Muscle of leg (tissue), 11 donors: ENCODE results near the gene PLEKHM1. TPM values are rescaled to one million over a fixed set of nuclear protein-coding genes. Genes with fewer than 3 reads are reported as not detected.

ENCODE experiments used
- DNase-seq: peaks from one replicate; pipeline ENCODE4 v3.0.0; 2013
- H3K27ac ChIP-seq: one replicate; pipeline ENCODE4 v1.5.1; 2013; ENCODE audit warnings: mild to moderate bottlenecking, low read length, control low read depth
- H3K27me3 ChIP-seq: one replicate; pipeline ENCODE4 v1.6.1; 2013; ENCODE audit warnings: low read length; ENCODE audit not compliant: control insufficient read depth, insufficient read depth
- H3K36me3 ChIP-seq: one replicate; pipeline ENCODE4 v1.6.1; 2013; ENCODE audit warnings: low read length; ENCODE audit not compliant: control insufficient read depth, insufficient read depth
- H3K4me1 ChIP-seq: one replicate; pipeline ENCODE4 v1.6.1; 2013; ENCODE audit warnings: low read length; ENCODE audit not compliant: control insufficient read depth, insufficient read depth
- H3K4me3 ChIP-seq: one replicate; pipeline ENCODE4 v1.5.1; 2013; ENCODE audit warnings: low read length, control low read depth
- H3K9me3 ChIP-seq: replicated peaks from 2 replicates; pipeline ENCODE4 v1.6.1; 2013; ENCODE audit warnings: low read depth, low read length; ENCODE audit not compliant: control insufficient read depth
- WGBS: methylation state at CpG from one replicate; pipeline ENCODE4 v1.1.5; 2013; ENCODE audit warnings: missing lambda C conversion rate; ENCODE audit not compliant: insufficient coverage; 5-methylcytosine and 5-hydroxymethylcytosine counted together
- polyA plus RNA-seq, 8 donors: library from polyadenylated mRNA; unstranded; fragments of 120-200 nt; gene quantifications; one replicate each; pipeline versions ENCODE4 v1.2.1 to v1.2.3, GENCODE V29; 2013; ENCODE audit warnings: inconsistent platforms in 1 of 8, low replicate concordance in 1 of 8; ENCODE audit not compliant: insufficient read length in 8 of 8, insufficient read depth in 1 of 8
- total RNA-seq: library from RNA; stranded (reverse); fragments of 120-200 nt; gene quantifications from one replicate; pipeline ENCODE4 v1.2.4, GENCODE V29; 2013

The PLEKHM1 gene
- total and polyA plus RNA-seq, 9 donors: 7.5 to 11.3 (median 8.9) TPM

DNA sequence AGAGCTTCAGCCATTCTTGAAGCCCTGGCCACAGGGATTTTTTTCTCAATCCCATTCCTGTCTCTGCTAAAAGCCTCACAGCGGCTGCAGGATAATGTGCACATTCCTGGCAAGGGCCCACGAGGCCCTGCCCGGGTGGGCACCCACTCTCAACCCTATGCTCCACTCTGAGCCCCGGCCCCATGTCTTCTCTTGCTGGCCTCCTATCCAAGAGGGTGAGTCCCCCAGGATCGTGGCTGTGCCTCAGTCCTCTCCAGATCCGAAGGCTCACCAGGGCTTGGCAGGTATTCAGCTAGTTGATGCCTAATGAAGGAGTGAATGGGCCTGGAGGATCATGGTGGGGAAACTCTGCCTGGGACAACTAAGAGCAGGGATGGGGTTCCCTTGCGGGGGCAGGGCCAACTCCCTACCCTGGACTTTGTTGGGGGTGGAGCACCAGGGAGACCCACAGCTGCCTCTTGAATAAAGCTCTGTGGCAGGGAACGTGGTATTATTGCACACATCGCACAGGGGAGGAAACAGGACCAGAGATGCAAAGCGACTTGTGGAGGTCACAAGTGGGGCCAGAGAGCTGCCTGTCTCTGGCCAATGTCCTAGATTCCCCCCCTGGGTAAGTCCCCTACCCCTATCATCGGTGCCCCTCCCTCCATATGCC, 63.2 kb downstream of the PLEKHM1 start:
- Histone ChIP-seq H3K4me1 (peaks cover 38% of the 10 kb centered on the region), H3K36me3 (no peaks in the 10 kb centered on the region), H3K27me3 (peaks cover 71% of the 10 kb centered on the region), H3K4me3 (no peak overlapping the region), H3K9me3 (no peaks in the 10 kb centered on the region), H3K27ac (no peak overlapping the region)
- no peak for DNase-seq
- 70% methylated on average over 10 of the region's 11 CpGs for WGBS

DNA sequence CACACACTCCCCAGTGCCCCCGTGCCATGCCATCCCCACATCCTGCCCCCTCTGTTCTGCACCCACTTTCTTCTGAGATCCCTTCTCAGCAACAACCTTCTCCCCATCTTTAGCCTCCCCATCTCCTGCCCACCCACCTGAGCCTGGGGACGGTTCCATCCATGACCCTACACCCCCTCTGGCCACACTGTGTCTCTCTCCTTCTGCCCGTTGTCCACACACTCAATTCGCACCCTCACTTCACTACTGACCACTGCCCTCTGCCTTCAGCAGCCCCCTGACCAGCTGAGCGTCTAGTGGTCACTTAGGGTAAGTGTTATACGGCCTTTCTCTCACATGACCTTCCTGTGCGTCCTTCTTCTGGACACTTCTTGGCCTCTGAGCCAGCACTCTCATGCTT, 64.0 kb downstream of the PLEKHM1 start:
- Histone ChIP-seq H3K4me3 (no peak overlapping the region), H3K27me3 (peaks cover 64% of the 10 kb centered on the region), H3K27ac (no peak overlapping the region), H3K4me1 (peaks cover 31% of the 10 kb centered on the region), H3K9me3 (no peaks in the 10 kb centered on the region), H3K36me3 (no peaks in the 10 kb centered on the region)
- 52% methylated on average over 5 of the region's 7 CpGs for WGBS
- DNase-seq: no peak

DNA sequence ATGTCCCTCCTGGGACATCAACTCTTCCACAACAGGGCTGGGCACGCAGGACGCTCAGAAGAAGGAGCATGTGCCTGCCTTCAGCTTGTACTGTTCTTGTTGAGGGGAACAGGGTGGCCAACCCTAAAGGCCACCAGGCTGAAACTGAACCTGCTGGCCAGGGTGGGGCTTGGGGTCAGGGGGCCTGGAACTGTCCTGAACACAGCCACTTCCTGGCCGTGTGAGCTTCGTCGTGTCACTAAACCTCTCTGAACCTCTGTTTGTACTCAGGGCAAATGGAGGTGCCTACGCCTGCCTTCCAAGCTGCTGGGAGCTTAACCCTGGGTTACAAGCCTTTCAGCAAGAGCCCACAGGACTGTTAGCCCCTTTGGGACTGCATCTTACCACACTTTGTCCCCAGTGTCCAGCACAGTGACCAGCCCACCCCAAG, 64.5 kb downstream of the PLEKHM1 start:
- Histone ChIP-seq H3K9me3 (no peaks in the 10 kb centered on the region), H3K27ac (no peak overlapping the region), H3K4me3 (no peak overlapping the region), H3K36me3 (no peaks in the 10 kb centered on the region), H3K4me1 (peaks cover 26% of the 10 kb centered on the region), H3K27me3 (peaks cover 58% of the 10 kb centered on the region)
- DNase-seq: no peak
- 64% methylated on average over 5 of the region's 6 CpGs for WGBS

DNA sequence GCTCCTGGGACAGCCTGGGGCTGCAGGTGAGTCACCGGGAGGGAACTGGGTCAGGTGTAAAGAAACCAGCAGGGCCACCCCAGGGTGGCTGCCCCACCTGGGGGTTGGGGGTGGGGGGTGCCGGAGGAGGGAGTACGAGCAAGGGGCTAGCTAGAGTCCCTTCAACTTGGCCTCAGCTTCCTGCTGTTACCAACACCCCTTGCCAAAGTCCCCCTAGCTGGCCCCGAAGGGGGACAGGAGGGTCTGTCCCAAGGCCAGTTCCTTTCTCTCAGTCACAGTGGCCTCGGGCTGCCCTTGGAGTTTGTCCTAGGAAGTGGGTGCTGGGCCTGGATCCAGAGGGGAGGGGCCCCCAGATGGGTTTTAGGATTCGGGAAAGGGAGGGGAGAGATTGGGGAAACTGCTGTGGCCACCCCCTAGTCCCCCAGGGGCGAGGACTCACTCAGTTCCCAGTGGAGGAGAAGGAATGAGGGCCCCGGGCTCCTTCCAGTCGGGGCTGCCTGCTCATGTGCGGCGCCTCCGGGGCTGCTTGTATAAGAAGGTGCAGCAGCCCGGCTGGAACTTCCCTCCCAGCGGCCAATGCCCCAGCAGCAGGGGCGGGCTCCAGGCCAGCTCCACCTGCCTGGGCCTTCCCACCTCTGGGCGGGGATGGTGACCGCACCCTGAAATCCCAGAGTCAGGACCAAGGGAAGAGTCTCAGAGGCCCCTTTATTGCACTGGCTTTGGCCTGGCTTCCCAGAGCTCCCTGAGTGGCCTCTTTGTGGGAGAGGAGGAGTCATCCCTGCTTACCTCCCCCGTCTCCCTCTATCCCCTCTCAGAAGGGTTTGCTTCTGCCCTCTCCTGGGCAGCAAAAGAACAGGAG, 65.2 kb downstream of the PLEKHM1 start:
- Histone ChIP-seq H3K27ac (no peak overlapping the region), H3K36me3 (no peaks in the 10 kb centered on the region), H3K4me3 (no peak overlapping the region), H3K27me3 (peaks cover 52% of the 10 kb centered on the region), H3K9me3 (no peaks in the 10 kb centered on the region), H3K4me1 (peaks cover 19% of the 10 kb centered on the region)
- no peak for DNase-seq
- 26% methylated on average over 9 of the region's 18 CpGs for WGBS

DNA sequence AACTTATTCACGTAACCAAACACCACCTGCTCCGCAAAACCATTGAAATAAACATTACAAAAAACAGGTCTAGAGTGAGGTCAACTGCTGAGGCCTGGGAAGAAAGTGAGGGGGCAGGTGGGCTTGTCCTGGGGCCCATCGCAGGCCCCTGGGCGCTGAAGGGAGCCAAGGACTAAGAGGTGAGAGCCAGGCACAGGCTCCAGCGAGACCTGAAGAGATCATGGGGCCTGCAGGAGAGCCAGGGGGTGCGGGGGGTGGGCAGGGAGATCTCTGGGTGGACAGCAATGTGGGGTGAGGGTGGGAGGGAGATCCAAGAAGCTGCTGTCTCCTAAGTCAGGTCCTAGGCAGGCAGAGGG, 65.8 kb downstream of the PLEKHM1 start:
- Histone ChIP-seq H3K27ac (no peak overlapping the region), H3K9me3 (no peaks in the 10 kb centered on the region), H3K4me3 (no peak overlapping the region), H3K27me3 (peaks cover 48% of the 10 kb centered on the region), H3K4me1 (peaks cover 19% of the 10 kb centered on the region), H3K36me3 (no peaks in the 10 kb centered on the region)
- no peak for DNase-seq
- WGBS: 87% methylated on average over 3 of the region's 6 CpGs

DNA sequence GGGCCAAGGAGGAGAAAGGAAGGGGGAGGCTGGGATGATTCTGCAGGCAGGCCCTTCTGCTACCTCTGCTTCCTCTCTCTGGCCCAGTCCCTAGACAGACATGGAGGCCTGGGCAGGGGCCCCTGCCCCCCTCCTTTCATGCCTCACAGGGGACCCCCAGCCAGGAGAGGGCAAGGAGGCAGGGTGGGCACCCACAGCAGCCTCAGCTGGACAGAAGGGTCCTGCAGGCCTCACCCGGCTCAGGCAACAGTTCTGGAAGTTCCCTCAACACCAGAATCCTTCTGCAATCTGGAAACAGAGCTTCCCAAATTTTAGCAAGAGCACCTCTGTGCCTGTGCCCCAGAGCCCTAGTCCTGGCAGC, 66.6 kb downstream of the PLEKHM1 start:
- H3K4me1 ChIP-seq: peaks cover 19% of the 10 kb centered on the region
- whole genome bisulfite sequencing: 70% methylated on average over 1 of the region's 1 CpG

DNA sequence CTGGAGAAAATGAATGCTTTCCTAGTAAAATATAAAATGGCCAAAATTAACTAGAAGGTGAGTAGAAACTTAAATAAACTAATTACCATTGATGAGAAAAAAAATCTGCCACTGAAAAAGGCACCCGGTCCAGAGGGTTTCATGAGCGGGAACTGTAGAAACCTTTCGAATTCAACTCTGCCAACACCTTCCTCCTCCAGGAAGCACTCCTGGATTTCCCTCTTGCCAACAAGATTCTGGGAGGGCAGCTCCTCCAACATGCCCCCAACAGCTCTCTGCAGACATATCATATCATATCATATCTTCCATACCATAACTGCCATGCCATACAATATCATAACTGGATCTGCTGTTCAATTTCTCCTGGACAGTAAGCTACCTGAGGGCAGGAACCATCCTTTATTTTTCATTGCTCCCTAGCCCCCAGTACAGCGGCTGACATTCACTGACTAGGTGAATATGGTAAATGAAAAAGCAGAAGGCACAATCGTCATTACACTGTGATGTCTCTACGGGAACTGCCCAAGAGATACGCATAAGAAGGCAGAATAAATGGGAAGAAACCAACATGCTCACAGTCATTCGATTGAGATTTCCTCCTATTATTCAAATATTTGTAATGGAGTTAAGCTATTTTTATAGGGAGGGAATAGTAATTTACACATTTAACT, 67.1 kb downstream of the PLEKHM1 start:
- Histone ChIP-seq H3K36me3 (no peaks in the 10 kb centered on the region), H3K4me1 (peaks cover 19% of the 10 kb centered on the region), H3K27ac (no peak overlapping the region), H3K27me3 (peaks cover 36% of the 10 kb centered on the region), H3K4me3 (no peak overlapping the region), H3K9me3 (no peaks in the 10 kb centered on the region)
- DNase-seq: no peak
- 67% methylated on average over 3 of the region's 8 CpGs for WGBS

More for the DNA sequence above, 66.6 kb downstream of the PLEKHM1 start:
- Histone ChIP-seq H3K27me3 (peaks cover 41% of the 10 kb centered on the region), H3K27ac (no peak overlapping the region), H3K36me3 (no peaks in the 10 kb centered on the region), H3K4me3 (no peak overlapping the region), H3K9me3 (no peaks in the 10 kb centered on the region)
- DNase-seq: no peak

DNA sequence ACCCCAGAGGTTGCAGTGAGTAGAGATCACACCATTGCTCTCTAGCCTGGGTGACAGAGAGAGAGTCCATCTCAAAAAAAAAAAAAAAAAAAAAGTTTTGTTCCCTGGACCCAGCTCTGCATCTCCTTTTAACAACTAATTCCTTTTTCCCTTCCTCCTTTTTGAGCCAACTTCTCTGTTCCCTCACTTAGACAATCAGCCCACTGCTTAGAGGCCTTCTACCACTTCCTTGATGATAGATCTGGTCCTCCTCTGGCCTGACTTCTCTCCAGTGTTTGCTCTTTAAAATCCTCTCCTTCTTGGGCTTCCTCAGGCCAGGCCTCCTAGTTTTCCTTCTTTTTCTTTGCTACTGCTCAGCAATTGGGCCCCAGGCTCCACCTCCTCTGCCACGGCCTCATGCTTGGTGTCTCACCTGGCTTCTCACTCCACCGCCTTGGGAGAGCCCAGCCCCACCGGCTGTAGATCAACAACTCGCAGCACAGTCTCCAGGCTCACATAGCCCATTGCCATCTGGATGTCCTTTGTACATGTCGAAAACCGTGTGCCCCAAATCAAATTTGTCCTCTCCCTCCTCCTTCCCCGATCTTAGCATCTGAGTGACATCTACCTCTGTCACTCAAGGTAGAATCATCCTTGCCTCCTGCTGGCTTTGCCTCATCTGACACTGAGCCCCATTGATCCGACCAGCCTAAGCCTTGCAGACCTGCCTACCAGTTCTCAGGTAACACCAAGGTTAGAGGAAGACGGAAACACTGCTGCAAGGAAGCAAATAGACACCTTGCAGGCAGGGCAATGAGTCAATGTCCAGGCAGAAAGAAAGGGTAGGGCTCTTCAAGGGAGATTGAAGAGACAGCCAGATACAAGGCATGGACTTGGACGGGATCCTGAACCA, 75.3 kb downstream of the PLEKHM1 start:
- no peaks in the 10 kb centered on the region for H3K36me3 ChIP-seq
- peaks cover 2% of the 10 kb centered on the region for H3K27me3 ChIP-seq
- no peak overlapping the region for H3K4me3 ChIP-seq
- 74% methylated on average over 10 of the region's 10 CpGs for WGBS
- no peaks in the 10 kb centered on the region for H3K9me3 ChIP-seq
- DNase-seq: no peak
- peaks cover 24% of the 10 kb centered on the region for H3K4me1 ChIP-seq
- H3K27ac ChIP-seq: no peak overlapping the region

DNA sequence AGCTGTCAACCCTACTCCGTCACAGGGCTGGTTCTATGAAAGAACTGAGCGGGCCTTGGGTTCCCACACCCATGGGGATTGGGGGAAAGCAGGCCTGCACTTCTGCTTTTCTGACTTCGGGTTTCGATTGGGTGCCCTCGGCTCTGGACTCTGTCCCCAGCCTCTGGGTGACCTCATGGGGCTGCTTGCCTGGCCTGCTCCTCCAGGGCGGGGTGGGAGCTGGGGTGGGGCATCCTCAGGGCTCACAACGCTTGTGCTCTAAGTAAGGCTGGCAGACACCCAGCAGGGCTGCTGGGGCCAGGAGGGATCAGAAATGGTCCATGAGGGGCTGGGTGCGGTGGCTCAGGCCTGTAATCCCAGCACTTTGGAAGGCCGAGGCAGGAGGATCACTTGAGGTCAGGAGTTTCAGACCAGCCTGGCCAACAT, 77.0 kb downstream of the PLEKHM1 start:
- WGBS: 75% methylated on average over 8 of the region's 9 CpGs
- DNase-seq: peak; percentile 60

More for the DNA sequence above, 77.0 kb downstream of the PLEKHM1 start:
- Histone ChIP-seq H3K9me3 (no peaks in the 10 kb centered on the region), H3K27me3 (peaks cover 2% of the 10 kb centered on the region), H3K4me1 (peaks cover 30% of the 10 kb centered on the region), H3K4me3 (no peak overlapping the region), H3K27ac (no peak overlapping the region), H3K36me3 (no peaks in the 10 kb centered on the region)
